Limb (tissue), 2 donors: ENCODE results near the gene GPD1.

Experiments
- DNase-seq, 2 donors: peaks; one replicate each; pipeline ENCODE4 v3.0.0-alpha.2; 2016; ENCODE audit errors: extremely low spot score in 2 of 2

GPD1 gene

GRCh38 chr12:50103767-50104321 is at the start of gene GPD1:
TSS of gene GPD1 (plus strand) at chr12:50104008. CDS start at chr12:50104051, 43 bp downstream.
- DNase-seq = peak in 1 of 2 donors; percentile 57

DNA sequence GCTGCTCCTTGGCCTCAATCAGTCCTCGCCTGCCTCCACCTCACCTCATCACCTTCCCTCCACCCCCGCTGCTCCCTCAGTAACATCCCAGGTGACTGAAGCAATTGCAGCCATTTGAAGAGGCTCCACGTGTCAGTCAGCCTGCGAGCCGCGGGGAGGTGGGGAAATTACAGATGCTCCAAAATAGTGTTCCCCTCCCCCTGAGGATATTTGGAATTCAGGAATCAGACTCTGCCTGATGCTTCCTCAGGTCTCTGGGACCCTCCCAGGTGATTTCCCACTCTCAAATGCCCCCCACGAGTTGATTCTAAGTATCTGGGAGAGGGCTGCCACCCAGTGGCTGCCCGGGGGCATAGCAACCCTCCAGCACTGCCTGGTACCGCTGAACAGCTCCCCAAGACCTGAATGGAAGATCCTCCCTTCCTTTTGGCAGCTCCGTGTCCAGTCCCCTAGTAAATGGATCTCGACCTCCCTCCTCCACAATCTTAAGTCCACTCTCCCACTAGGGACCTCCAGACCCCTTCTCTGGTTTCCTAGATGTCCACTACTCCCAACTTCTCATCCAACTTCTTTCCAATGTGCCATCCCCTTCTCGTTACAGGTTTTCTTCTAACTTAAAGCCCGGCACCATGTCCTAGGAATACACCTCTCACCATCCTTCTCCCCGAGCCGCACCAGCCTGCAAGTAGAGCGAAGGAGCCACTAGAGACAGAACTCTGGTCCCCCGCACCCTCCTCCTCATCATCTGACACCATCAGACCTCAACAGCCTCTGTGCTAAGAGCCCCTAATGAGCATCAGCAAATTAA is 47.8 kb upstream of the GPD1 start:
- peak; percentile 54 to 76 for DNase-seq

DNA sequence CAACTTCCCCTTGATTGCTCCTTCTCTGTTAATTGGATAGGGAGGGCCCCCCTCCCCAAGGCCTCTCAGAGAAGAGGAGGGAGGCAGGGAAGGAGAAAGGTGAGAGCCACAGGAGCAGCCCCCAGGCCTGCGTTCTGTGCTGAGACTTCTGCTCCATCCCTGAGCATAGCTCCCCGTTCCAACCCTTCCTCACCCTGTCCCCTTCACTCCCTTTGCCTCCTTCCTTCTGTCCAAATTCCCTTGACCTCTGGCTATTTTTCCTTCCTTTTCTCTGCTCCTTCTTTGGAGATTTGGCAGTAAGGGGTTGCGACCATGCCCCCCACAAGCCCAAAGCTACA is 47.2 kb upstream of the GPD1 start:
- no peak for DNase-seq

GRCh38 chr12:50057000-50057841 is 46.6 kb upstream of the GPD1 start, which contains the start of gene ASIC1:
TSS of gene ASIC1 (plus strand) at chr12:50057596. CDS start at chr12:50058767, 1,171 bp downstream.
- peak; percentile 58 to 89 for DNase-seq

DNA sequence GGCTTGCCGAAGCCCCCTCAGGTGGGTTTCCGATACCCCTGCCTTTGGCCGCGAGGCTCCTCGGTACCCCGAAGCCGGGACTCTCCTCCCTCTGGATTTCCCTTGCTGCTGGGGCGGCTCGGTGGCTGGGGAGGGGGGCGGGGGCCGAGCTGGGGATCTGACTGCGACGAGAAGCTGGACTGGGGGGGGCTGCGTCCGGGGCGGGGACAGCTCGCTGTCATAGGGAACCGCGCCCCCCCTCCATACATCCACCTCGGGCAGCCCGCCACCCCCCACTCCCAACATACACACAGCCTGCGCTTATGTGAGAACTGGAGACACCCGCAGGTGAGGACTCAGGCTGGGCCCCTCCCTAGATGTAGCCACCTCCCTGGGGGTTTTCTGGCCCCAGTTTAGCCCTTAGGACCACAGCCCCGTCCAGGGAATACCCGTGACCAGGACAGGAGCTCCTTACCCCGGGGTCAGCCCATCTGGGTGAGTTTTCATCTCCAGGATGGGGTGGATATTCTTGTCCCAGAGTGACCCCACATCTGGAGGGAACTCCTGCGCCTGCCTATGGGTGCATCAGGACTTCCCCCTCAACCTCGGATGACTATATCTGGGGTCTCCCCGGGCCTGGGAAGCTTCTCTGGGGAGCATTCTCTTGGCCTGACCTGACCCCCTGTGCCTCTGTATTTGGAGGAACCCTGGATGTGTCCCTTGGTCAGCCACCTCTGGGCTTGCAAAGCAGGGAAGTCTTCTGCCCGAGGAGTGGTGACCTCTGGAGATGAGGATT is 45.7 kb upstream of the GPD1 start:
- DNase-seq = peak in 1 of 2 donors; percentile 57

DNA sequence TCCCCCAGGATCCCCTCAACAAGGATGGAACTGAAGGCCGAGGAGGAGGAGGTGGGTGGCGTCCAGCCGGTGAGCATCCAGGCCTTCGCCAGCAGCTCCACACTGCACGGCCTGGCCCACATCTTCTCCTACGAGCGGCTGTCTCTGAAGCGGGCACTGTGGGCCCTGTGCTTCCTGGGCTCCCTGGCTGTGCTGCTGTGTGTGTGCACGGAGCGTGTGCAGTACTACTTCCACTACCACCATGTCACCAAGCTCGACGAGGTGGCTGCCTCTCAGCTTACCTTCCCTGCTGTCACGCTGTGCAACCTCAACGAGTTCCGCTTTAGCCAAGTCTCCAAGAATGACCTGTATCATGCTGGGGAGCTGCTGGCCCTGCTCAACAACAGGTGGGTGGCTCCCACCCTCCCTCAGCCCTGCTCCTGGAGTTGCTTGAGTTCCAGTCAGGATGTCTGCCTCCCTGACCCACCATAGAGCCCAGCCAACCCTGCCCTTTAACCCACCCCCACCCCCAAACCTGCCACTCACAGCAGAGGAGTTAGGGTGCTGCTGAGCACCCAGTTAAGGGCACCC is 45.0 kb upstream of the GPD1 start:
- no peak for DNase-seq

- no peak for DNase-seq
Measured at GRCh38 chr12:50059440-50060119, 44.2 kb upstream of the GPD1 start.

DNA sequence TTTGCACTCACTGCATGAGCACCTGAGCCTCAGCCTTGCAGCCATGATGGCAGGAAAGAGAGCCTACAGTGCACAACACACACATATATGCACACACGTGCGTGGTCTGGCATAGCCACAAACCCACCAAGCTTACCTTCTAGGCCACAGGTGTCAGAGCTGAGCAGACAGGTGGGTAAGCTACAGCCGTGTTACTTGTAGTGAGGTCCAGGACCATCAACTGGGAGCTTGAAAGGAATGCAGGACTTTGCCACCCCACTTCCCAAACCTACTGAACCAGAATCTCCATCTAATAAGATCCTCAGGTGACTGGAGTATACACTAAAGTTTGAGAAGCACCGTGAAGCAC is 43.7 kb upstream of the GPD1 start:
- DNase-seq = no peak

DNA sequence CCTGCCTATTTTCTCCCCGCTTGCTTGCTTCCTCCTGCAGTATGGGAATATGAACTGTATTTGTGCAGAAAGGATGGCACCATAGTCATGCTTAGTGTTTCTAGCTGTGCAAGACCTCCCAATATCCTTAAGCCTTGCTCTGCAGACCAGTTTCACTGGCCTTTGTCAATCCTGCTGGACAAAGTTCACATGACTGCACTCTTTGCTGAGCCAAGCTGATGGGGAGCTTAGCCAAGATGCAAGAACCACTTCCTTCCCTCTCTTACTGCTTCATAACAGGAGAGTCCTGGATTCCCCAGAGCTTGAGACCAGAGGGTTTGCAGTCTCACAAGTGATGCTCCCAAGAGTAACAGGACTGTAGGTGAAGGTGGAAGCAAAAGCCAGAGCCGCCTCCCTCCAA is 42.6 kb upstream of the GPD1 start:
- DNase-seq = no peak

DNA sequence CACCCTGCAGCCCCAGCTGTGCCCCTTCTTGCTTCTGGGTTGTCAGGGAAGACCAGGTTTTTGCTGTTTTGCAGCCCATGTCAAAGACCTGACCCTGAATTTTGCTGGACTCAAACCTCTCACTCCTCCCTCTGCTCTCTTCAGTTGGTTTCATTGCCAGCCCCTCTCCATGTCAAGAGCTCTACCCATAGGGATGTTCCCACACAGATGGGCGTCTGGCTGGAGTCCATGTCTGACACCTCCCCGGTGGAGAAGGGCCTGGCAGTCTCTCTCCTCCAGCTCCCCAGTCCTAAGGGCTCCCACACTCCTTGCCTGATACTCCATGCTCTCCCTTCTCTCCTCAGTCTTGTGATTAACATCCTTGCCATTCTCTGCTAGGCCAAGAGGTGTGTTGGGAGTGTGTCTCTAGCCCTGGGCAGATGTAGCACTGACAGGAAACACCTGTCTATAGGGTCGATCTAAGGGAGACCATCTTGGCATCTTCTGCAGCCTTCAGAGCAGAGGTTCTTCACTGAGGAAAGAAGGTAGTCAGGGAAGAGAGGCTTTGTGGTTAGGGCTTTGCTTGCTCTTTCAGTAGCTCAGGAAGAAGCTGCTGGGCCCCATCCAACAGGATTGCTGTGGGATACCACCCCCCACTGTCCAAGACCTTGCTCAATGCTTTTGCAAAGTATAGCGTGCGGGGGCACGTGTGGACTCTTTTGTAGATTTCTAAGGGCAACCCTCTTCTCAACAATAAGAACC is 41.7 kb upstream of the GPD1 start:
- DNase-seq = no peak

DNA sequence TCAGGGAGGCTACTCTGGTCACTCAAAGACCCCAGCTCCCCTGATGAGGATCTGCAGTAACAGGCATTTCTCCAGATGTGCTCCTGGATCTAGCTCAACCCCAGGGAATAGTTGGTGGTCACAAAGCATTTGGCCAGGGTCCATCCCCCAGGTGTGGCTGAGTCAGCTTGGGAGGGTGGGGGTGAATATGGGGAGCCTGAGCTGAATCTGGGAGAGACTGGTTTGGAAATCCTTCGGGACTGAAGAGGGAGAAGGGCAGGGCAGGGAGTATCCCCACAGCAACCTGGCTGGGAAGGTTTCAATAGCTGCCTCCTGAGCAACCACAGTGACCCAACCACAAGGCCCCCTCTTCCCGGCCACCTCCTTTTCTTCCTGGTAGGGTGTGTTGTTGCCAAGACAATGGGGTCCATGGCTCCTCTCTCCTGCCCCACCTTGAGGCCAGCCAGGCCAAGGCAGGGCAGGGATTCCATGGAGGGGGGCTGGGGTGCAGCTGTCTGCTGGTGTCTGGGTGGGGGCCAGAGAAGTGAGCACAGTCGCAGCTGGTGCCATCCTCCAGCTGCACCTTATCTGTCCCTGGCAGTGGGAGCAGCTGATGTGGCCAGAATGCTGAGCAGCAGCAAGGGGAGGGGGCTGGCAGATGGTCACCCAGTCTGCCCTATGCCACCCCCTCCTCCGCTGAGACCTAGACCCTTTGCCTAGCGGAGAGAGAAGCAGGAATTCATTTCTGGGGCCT is 40.9 kb upstream of the GPD1 start:
- DNase-seq = peak; percentile 36 to 50

DNA sequence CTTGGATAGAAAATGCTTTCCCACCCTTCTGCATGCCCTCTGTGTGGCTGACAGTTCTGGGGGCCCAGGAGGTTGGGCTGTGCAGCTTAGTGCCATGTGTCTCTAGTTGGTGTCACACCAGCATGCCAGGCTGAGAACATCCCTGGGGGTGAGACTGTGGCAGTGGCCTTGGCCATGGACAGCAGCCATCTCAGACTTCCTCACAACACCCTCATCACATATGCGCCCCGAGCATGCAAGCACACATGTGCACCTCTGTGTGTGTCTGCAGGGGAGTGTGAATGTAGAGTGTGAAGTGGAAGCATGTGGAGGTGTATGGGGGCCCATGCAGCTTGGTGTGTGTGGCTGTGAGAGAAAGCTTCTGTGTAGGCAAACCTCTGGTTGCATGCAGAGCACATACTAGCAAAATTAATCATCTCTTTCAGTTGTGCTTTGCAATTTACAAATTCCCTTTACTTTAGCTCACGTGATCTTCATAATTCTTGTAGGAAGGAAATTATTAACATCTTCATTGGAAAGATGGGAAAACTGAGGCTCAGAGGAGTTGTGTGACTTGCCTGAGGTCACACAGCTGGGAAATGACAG is 38.0 kb upstream of the GPD1 start:
- DNase-seq = no peak

DNA sequence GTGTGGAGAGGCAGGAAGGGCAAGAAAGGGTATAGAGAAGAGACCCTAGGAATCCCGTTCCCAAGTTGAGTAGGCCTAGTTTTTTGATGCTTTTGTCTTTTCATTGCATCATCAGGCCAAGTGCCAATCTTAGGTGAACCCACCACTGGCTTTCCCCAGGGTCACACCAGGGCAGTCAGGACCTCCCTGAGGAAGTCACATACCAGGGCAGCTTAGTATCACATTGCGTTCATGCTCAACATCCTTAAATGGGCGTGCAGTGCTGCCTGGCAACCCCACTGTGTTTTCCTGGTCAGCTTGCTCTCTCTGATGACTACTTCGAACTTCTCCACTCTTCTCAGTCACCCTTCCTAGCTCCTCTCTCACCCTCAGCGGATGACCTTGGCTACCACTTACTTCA is 37.4 kb upstream of the GPD1 start:
- DNase-seq = no peak

DNA sequence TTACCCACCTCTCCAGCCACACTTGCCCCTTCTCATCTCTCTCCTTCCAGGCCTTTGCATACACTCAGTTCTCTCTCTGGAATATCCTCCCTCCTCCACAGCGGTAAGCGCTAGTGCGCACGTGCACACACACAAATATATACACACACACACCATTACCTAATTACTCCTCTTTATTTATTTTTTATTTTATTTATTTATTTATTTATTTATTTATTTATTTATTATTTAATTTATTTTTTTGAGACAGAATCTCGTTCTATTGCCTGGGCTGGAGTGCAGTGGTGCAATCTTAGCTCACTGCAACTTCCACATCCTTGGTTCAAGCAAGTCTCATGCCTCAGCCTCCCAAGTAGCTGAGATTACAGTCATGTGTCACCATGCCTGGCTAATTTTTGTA is 34.7 kb upstream of the GPD1 start:
- no peak for DNase-seq

DNA sequence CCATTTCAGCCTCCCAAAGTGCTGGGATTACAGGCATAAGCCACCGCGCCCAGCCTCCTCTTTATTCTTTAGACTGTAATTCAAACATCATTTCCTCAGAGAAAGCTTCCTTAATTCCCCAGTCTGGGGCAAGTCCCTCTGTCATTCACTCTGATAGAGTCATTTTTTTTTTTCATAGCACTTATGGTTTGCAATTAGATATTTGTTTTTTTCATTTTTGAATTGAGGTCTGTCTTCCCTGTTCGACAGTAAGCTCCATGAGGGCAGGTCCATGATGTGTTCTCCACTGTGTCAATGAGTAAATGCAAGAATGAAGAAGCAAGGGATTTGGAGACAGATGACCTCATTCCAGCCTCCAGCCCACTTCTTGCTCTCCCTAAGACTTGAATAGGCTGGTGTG is 34.3 kb upstream of the GPD1 start:
- DNase-seq = no peak

- peak; percentile 87 to 88 for DNase-seq
Measured at GRCh38 chr12:50070314-50071060, 33.3 kb upstream of the GPD1 start.

DNA sequence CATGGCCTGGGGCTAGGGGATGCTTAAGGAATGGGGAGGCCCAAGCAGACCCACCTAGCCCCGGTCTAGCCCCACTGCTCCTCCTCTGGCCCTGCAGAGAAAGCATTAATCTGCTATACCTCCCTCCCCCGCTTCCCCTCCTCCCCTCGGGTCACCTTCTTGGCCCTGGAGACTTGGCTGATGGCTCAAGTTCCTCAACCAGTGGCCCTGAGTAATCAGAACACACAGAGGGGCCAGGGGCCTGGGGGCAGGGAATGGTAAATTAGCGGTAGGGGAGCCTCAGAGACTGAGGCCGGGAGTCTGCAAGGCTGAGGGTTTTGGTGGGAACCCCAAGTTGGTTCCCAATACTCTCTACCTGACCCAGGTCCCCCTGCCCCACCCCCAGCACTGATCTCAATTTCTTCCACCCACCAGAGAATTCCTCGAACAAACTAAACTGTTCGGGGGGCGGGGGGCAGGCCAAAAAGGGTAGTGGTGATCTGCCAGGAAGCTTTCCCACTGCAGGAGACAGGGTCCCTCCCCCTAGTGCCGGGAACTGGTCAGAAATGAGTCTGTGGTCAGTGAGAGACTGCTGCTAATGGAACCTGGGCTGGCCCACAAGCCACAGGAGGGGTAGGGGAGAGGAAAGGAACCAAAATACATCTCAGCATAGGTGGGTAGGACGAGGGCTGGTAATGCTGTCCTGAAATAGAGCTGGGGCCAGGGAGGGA is 31.5 kb upstream of the GPD1 start:
- peak in 1 of 2 donors; percentile 49 for DNase-seq

GRCh38 chr12:50073206-50073605 is 30.6 kb upstream of the GPD1 start:
- no peak for DNase-seq
